GM06990 (cell line): ENCODE results near the gene DRD3.

Experiments used
- DNase-seq: peaks from one replicate; pipeline ENCODE4 v3.0.0-alpha.2; 2011; ENCODE audit not compliant: insufficient read length; ENCODE audit errors: extremely low read depth
- H3K27me3 ChIP-seq: replicated peaks from 2 replicates; pipeline ENCODE4 v1.6.0; 2011; ENCODE audit warnings: low read length; ENCODE audit not compliant: control insufficient read depth, insufficient read depth
- H3K36me3 ChIP-seq: 2 replicates; pipeline ENCODE4 v1.5.1; 2011; ENCODE audit warnings: low read length; ENCODE audit not compliant: control insufficient read depth, insufficient read depth
- H3K4me3 ChIP-seq: replicated peaks from 2 replicates; pipeline ENCODE4 v1.5.1; 2011; ENCODE audit warnings: low read depth, mild to moderate bottlenecking, control low read depth, low read length
- CTCF ChIP-seq: IDR thresholded peaks from 2 replicates; pipeline ENCODE4 v1.5.1; 2011; ENCODE audit warnings: low read length, control low read depth, mild to moderate bottlenecking, inconsistent platforms; ENCODE audit not compliant: insufficient read depth, poor library complexity, severe bottlenecking

DRD3 gene

GRCh38 chr3:114207768-114208167 lies 28.9 kb upstream of the DRD3 start:
- peak; percentile 22 for DNase-seq
- no peak overlapping the region for H3K4me3 ChIP-seq
- TF ChIP-seq CTCF, result no peak
- no peaks in the 10 kb centered on the region for H3K36me3 ChIP-seq
- H3K27me3 ChIP-seq, result no peaks in the 10 kb centered on the region; the same call in 1 of the 2 replicates

GRCh38 chr3:114206342-114206741 lies 27.5 kb upstream of the DRD3 start:
- no peak for TF ChIP-seq CTCF
- Histone ChIP-seq H3K36me3 (no peaks in the 10 kb centered on the region), H3K4me3 (no peak overlapping the region), H3K27me3 (no peaks in the 10 kb centered on the region; the same call in 1 of the 2 replicates)
- no peak for DNase-seq

GRCh38 chr3:114205541-114205940 lies 26.7 kb upstream of the DRD3 start:
- Histone ChIP-seq H3K27me3 (no peaks in the 10 kb centered on the region; the same call in 1 of the 2 replicates), H3K4me3 (no peak overlapping the region), H3K36me3 (no peaks in the 10 kb centered on the region)
- TF ChIP-seq CTCF, result no peak
- no peak for DNase-seq

GRCh38 chr3:114194750-114195149 lies 15.9 kb upstream of the DRD3 start:
- no peak overlapping the region for H3K4me3 ChIP-seq
- no peak for TF ChIP-seq CTCF
- no peaks in the 10 kb centered on the region for H3K36me3 ChIP-seq
- no peak for DNase-seq
- no peaks in the 10 kb centered on the region for H3K27me3 ChIP-seq

GRCh38 chr3:114192136-114192535 lies 13.3 kb upstream of the DRD3 start:
- H3K36me3 ChIP-seq, result no peaks in the 10 kb centered on the region
- no peaks in the 10 kb centered on the region for H3K27me3 ChIP-seq
- no peak for DNase-seq
- H3K4me3 ChIP-seq, result no peak overlapping the region
- no peak for TF ChIP-seq CTCF

- no peaks in the 10 kb centered on the region for H3K27me3 ChIP-seq
- H3K36me3 ChIP-seq, result no peaks in the 10 kb centered on the region
- no peak overlapping the region for H3K4me3 ChIP-seq
- no peak for TF ChIP-seq CTCF
- DNase-seq, result no peak
These were observed 7.6 kb upstream of the DRD3 start for GRCh38 chr3:114186501-114186900.
